Mesothelial cell of epicardium (in vitro differentiated cells): ENCODE data around the gene SUSD4. TPM values are rescaled to one million over a fixed set of nuclear protein-coding genes. Genes with fewer than 3 reads are reported as not detected.

Experiments used
- DNase-seq, 2 experiments: peaks; one replicate each; pipeline ENCODE4 v3.0.0; 2021; ENCODE audit warnings: low spot score in 2 of 2; ENCODE audit not compliant: unreplicated experiment in 2 of 2
- H3K27ac Mint-ChIP-seq: 2 replicates; pipeline ENCODE4 v1.8.0; 2021; ENCODE audit warnings: mixed read lengths
- H3K27me3 Mint-ChIP-seq: 2 replicates; pipeline ENCODE4 v1.8.0; 2021; ENCODE audit warnings: low read depth, mixed read lengths
- H3K36me3 Mint-ChIP-seq: 2 replicates; pipeline ENCODE4 v1.8.0; 2021; ENCODE audit warnings: mixed read lengths
- H3K4me1 Mint-ChIP-seq: 2 replicates; pipeline ENCODE4 v1.8.0; 2021; ENCODE audit warnings: mixed read lengths
- H3K4me3 Mint-ChIP-seq: 2 replicates; pipeline ENCODE4 v1.8.0; 2021; ENCODE audit warnings: mild to moderate bottlenecking, moderate library complexity, mixed read lengths
- H3K9me3 Mint-ChIP-seq: 2 replicates; pipeline ENCODE4 v1.8.0; 2021; ENCODE audit warnings: mixed read lengths
- CTCF ChIP-seq: fragments of 200-600 bp; sonication (generic); IDR thresholded peaks from one replicate; pipeline ENCODE4 v1.5.0; 2021; ENCODE audit warnings: antibody characterized with exemption; ENCODE audit not compliant: unreplicated experiment
- total RNA-seq: library from RNA; stranded (reverse); gene quantifications from 3 replicates; pipeline ENCODE4 v1.2.1, GENCODE V29; 2021

SUSD4 gene
- total RNA-seq, 1 donor from 2014 or later = 0.40 TPM

- DNase-seq = no peak
- Mint-ChIP-seq H3K27ac (no peak overlapping the region), H3K4me3 (no peak overlapping the region), H3K4me1 (peaks cover 8% of the 10 kb centered on the region), H3K9me3 (no peaks in the 10 kb centered on the region), H3K27me3 (peaks cover 46% of the 10 kb centered on the region), H3K36me3 (no peaks in the 10 kb centered on the region)
- no peak for TF ChIP-seq CTCF
Measured at GRCh38 chr1:223179280-223179679, 184.7 kb downstream of the SUSD4 start.

- no peak overlapping the region for H3K4me3 Mint-ChIP-seq
- DNase-seq = no peak
- H3K4me1 Mint-ChIP-seq = peaks cover 8% of the 10 kb centered on the region
- H3K27me3 Mint-ChIP-seq = peaks cover 31% of the 10 kb centered on the region
- H3K27ac Mint-ChIP-seq = no peak overlapping the region
- no peaks in the 10 kb centered on the region for H3K9me3 Mint-ChIP-seq
- TF ChIP-seq CTCF = no peak
- H3K36me3 Mint-ChIP-seq = no peaks in the 10 kb centered on the region
Measured at GRCh38 chr1:223177681-223178080, 186.3 kb downstream of the SUSD4 start.

GRCh38 chr1:223176437-223176836 is 187.5 kb downstream of the SUSD4 start:
- Mint-ChIP-seq H3K9me3 (peaks cover 3% of the 10 kb centered on the region), H3K4me1 (peaks cover 8% of the 10 kb centered on the region), H3K27me3 (peaks cover 19% of the 10 kb centered on the region), H3K27ac (no peak overlapping the region), H3K4me3 (no peak overlapping the region), H3K36me3 (no peaks in the 10 kb centered on the region)
- no peak for DNase-seq
- TF ChIP-seq CTCF = no peak

- peaks cover 3% of the 10 kb centered on the region for H3K9me3 Mint-ChIP-seq
- no peak for TF ChIP-seq CTCF
- peaks cover 8% of the 10 kb centered on the region for H3K4me1 Mint-ChIP-seq
- H3K4me3 Mint-ChIP-seq = no peak overlapping the region
- peaks cover 13% of the 10 kb centered on the region for H3K27me3 Mint-ChIP-seq
- no peak for DNase-seq
- no peak overlapping the region for H3K27ac Mint-ChIP-seq
- H3K36me3 Mint-ChIP-seq = no peaks in the 10 kb centered on the region
Measured at GRCh38 chr1:223175633-223176032, 188.3 kb downstream of the SUSD4 start.

GRCh38 chr1:223175032-223175431 is 188.9 kb downstream of the SUSD4 start:
- no peak for DNase-seq
- peaks cover 3% of the 10 kb centered on the region for H3K9me3 Mint-ChIP-seq
- no peak overlapping the region for H3K27ac Mint-ChIP-seq
- peaks cover 11% of the 10 kb centered on the region for H3K27me3 Mint-ChIP-seq
- no peak for TF ChIP-seq CTCF
- no peaks in the 10 kb centered on the region for H3K36me3 Mint-ChIP-seq
- peaks cover 8% of the 10 kb centered on the region for H3K4me1 Mint-ChIP-seq
- no peak overlapping the region for H3K4me3 Mint-ChIP-seq

Other genes with a start within 250 kb of the SUSD4 start
- gene TLR5, start 220.9 kb downstream of the SUSD4 start, total RNA-seq = 2.5 to 3.8 TPM (median 3.1 TPM) in 3 replicates
- gene CCDC185, start 29.2 kb upstream of the SUSD4 start, total RNA-seq = not detected in 3 replicates